HPDE6-E6E7 (cell line): Measurements from ENCODE around the gene TARM1.

Experiments
- DNase-seq: peaks from one replicate; pipeline ENCODE4 v3.0.0; 2011; ENCODE audit warnings: missing footprints; ENCODE audit errors: extremely low spot score

The TARM1 gene

DNA sequence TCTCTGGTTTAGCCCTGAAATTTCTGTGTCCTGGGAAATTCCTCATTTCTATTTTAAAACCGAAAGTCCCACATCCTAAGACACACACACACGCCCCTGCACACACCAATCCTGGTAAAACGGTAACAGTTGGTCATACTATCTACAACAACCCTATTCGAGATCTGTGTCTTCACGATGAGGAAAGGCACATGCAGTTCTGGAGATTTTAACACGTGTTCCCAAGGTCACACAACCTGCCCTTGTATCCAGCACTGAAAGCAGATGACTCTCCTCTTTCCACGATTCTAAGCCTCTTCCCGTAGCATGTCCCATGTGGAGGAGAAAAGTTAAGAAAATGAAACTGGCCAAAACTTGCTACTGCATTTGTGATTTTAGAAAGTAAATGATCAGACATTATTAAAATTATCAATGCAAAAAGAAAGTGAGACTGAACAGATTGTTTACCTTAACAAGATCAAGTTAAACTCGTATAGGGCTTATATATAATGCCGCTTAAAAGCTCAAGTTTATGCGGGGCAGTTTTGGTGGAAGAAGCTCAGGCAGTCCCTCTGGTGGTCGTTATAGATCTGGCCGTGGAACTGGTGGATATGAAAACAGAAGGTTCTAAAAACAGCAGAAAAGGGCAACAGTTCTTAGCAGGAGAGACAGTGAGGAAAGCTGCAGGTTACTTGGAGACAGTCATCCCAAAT lies 50.1 kb downstream of the TARM1 start:
- no peak for DNase-seq

DNA sequence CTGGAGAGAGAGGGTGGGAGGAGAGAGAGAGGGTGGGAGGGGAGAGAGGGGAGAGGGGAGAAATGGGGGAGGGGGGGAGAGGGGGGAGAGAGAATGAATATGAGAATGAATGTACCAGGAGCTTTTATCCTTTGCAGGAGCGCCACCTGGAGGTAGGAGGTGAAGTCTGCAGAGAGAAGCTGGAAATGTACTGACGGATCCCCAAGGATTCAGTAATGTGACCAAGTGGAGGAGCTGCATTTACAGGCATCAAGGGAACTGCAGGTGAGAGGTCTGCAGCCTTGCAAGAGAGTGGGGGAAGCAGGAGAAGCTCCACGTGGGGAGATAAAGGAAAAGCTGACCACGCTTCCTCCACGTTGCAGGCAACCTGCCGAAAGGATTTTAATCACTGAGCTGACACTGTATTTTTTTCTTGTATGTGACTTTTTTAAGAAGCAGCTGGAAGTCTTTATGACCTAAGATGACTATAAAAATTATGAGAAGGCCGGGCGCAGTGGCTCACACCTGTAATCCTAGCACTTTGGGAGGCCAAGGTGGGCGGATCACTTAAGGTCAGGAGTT lies 51.2 kb downstream of the TARM1 start:
- DNase-seq: no peak

DNA sequence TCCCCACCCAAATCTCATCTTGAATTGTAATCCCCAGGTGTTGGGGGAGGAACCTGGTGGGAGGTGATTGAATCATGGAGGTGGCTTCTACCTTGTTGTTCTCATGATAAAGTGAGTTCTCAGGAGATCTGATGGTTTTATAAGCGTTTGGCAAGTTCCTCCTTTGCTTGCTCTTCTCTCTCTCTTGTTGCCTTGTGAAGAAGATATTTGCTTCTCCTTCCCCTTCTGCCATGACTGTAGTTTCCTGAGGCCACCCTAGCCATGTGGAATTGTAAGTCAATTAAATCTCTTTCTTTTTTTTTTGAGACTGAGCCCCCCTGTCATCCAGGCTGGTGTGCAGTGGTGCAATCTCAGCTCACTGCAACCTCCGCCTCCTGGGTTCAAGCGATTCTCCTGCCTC lies 51.9 kb downstream of the TARM1 start:
- DNase-seq: no peak

DNA sequence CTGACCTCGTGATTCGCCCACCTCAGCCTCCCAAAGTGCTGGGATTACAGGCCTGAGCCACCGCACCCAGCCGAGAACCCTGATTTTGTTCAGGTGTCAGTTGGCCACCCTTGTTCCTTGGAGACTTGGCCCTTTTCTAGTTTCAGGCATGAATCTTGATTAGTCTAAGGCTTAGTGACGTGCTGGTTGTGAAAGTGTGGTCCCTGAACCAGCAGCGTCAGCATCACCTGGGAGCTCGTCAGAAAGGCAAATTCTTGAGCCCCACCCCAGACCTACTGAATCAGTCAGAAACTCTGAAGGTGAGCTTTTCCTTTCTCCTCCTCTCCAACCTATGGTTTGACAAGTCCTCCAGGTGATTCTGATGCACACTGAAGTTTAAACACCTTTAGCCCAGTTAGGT lies 54.5 kb downstream of the TARM1 start:
- DNase-seq: no peak

DNA sequence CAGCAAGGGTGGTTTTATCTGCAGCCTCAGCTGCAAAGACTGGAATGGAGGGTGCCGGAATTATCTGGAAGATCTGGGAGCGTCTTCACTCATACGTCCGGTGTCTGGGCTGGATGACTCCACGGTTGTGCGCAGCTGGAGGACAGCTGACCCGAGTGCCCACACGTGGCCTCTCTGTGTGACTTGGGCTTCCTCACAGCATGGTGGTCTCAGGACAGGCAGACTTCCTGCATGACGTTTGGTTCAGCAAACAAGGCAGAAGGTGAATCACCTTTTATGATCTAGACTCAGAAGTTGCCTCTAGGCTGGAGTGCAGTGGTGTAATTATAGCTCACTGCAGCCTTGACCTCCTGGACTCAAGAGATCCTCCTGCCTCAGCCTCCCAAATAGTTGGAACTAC lies 56.5 kb downstream of the TARM1 start:
- DNase-seq: no peak

DNA sequence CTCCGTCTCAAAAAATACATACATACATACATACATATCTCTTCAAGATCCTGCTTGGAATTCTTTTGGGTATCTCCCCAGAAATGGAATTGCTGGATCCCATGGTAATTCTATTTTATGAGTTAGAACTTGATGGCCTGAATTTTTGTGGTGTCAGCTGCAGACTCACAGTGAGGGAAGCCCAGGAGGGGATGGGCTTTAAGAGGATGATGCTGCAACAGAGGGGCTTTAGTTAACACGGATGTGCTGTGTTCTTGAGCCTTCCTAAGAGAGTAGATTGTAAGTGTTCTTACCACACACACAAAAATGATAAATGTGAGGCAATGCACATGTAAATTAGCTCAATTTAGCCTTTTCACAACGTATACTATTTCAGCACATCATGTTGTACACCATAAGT lies 58.0 kb downstream of the TARM1 start:
- no peak for DNase-seq

DNA sequence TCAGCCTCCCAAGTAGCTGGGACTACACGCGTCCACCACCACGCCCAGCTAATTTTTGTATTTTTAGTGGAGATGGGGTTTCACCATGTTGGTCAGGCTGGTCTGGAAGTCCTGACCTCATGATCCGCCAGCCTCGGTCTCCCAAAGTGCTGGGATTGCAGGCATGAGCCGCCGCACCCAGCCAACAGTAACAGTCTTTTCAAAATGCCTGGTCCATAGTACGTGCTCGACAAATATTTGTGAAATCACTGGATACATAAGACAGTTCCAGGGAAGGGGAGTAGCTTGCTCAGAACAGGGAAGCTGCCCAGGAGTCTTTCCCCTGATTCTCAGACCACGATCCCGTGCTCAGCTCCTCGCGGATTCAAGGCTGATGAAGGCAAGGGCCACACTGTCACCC lies 59.2 kb downstream of the TARM1 start:
- no peak for DNase-seq

DNA sequence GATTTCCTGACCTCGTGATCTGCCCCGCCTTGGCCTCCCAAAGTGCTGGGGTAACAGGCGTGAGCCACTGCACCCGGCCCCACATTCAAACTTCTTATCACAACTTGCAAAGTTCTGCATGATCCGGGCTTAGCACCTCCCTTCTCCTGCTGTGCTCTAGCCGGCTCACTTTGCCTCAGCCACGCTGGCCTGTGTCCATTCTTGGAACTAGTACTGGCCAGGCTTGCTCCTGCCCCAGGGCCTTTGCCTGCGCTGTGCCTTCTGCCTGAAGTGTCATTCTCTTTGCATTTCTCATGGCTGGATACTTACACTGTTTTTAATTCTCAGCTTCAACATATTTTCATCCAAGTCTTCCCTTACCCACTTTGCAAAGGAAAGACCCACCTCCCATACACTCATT lies 59.8 kb downstream of the TARM1 start:
- no peak for DNase-seq
